GM23338 (cell line): ENCODE measurements around the gene MAFB. TPM values are rescaled to one million over a fixed set of nuclear protein-coding genes. Genes with fewer than 3 reads are reported as not detected.

Experiments
- ATAC-seq: fragments of 200-7000 bp; cut with Tn5 transposase; 3 replicates; pipeline ENCODE4 v1.9.1; 2020
- DNase-seq: peaks from one replicate; pipeline ENCODE4 v3.0.0-alpha.2; 2015; ENCODE audit warnings: low spot score
- H2AFZ ChIP-seq: fragments of 200-600 bp; sonication (generic); 2 replicates; pipeline ENCODE4 v1.8.0; 2016; ENCODE audit warnings: antibody characterized with exemption, mild to moderate bottlenecking, moderate library complexity
- H3F3A ChIP-seq: fragments of 200-600 bp; sonication (generic); replicated peaks from 2 replicates; pipeline ENCODE4 v1.8.0; 2017; ENCODE audit warnings: antibody characterized with exemption, mixed run types, low read depth
- H3K27ac ChIP-seq: fragments of 200-600 bp; sonication (generic); 2 replicates; pipeline ENCODE4 v1.6.1; 2016; ENCODE audit warnings: low read depth
- H3K27me3 ChIP-seq: fragments of 200-600 bp; sonication (generic); 2 replicates; pipeline ENCODE4 v1.8.0; 2016; ENCODE audit warnings: mild to moderate bottlenecking, mixed run types, moderate library complexity; ENCODE audit not compliant: insufficient read depth
- H3K36me3 ChIP-seq: fragments of 200-600 bp; sonication (generic); 2 replicates; pipeline ENCODE4 v1.8.0; 2016; ENCODE audit warnings: mild to moderate bottlenecking; ENCODE audit not compliant: insufficient read depth
- H3K4me1 ChIP-seq: fragments of 200-600 bp; sonication (generic); 2 replicates; pipeline ENCODE4 v1.8.0; 2016; ENCODE audit warnings: mild to moderate bottlenecking, moderate library complexity; ENCODE audit not compliant: insufficient read depth
- H3K4me2 ChIP-seq: fragments of 200-600 bp; sonication (generic); 2 replicates; pipeline ENCODE4 v1.7.1; 2017; ENCODE audit warnings: mixed run types
- H3K4me3 ChIP-seq: fragments of 200-600 bp; sonication (generic); 2 replicates; pipeline ENCODE4 v1.6.1; 2016; ENCODE audit warnings: mixed run types
- H3K79me2 ChIP-seq: fragments of 200-600 bp; sonication (generic); replicated peaks from 2 replicates; pipeline ENCODE4 v1.8.0; 2017; ENCODE audit warnings: mild to moderate bottlenecking; ENCODE audit not compliant: insufficient read depth
- H3K9me2 ChIP-seq: fragments of 200-600 bp; sonication (generic); 2 replicates; pipeline ENCODE4 v1.8.0; 2017; ENCODE audit not compliant: insufficient read depth
- H4K20me1 ChIP-seq: fragments of 200-600 bp; sonication (generic); replicated peaks from 2 replicates; pipeline ENCODE4 v1.8.0; 2017; ENCODE audit warnings: mild to moderate bottlenecking; ENCODE audit not compliant: insufficient read depth
- H3K27ac Mint-ChIP-seq: 2 replicates; pipeline ENCODE4 v1.8.0; 2020; ENCODE audit warnings: inconsistent platforms, mild to moderate bottlenecking, moderate library complexity, mixed read lengths
- H3K27me3 Mint-ChIP-seq: 3 replicates; pipeline ENCODE4 v1.8.0; 2022; ENCODE audit warnings: low read depth, mild to moderate bottlenecking, moderate library complexity, mixed read lengths, inconsistent platforms; ENCODE audit not compliant: insufficient read depth, poor library complexity
- H3K36me3 Mint-ChIP-seq: 3 replicates; pipeline ENCODE4 v1.8.0; 2021; ENCODE audit warnings: low read depth, mild to moderate bottlenecking, inconsistent platforms, moderate library complexity, mixed read lengths
- H3K4me1 Mint-ChIP-seq: 3 replicates; pipeline ENCODE4 v1.8.0; 2020; ENCODE audit warnings: mild to moderate bottlenecking, inconsistent platforms, mixed read lengths
- H3K4me3 Mint-ChIP-seq: 3 replicates; pipeline ENCODE4 v1.8.0; 2021; ENCODE audit warnings: moderate library complexity, mild to moderate bottlenecking, inconsistent platforms, mixed read lengths
- H3K9me3 Mint-ChIP-seq: 3 replicates; pipeline ENCODE4 v1.8.0; 2020; ENCODE audit warnings: moderate library complexity, mild to moderate bottlenecking, inconsistent platforms, mixed read lengths
- EZH2 ChIP-seq: fragments of 200-600 bp; sonication (generic); IDR thresholded peaks from one replicate; pipeline ENCODE4 v1.8.0; 2017; ENCODE audit warnings: antibody characterized with exemption, mild to moderate bottlenecking, low read depth; ENCODE audit not compliant: unreplicated experiment
- EZH2phosphoT487 ChIP-seq: fragments of 200-600 bp; sonication (generic); IDR thresholded peaks from one replicate; pipeline ENCODE4 v1.8.1; 2018; ENCODE audit warnings: antibody characterized with exemption; ENCODE audit not compliant: unreplicated experiment
- JUNB ChIP-seq: IDR thresholded peaks from one replicate; pipeline ENCODE4 v1.6.1; 2016; ENCODE audit warnings: antibody characterized with exemption; ENCODE audit not compliant: unreplicated experiment
- NANOG ChIP-seq: IDR thresholded peaks from 2 replicates; pipeline ENCODE4 v1.6.1; 2016; ENCODE audit warnings: antibody characterized with exemption, borderline replicate concordance
- polyA plus RNA-seq: library from polyadenylated mRNA; unstranded; fragments of >200 nt; fragmentation: Nextera tagmentation; extraction: Ambion mirVana; gene quantifications from 2 replicates; pipeline ENCODE4 v1.2.1, GENCODE V29; 2016
- total RNA-seq: library from RNA; depleted of rRNA; stranded (reverse); fragments of >200 nt; shearing (Covaris generic); gene quantifications from 2 replicates; pipeline ENCODE4 v1.2.3, GENCODE V29; 2014
- TF ChIP-seq, protein P1 (sequence below): fragments of 250-450 bp; sonication (Bioruptor Pico); IDR thresholded peaks from 2 replicates; pipeline ENCODE4 v1.5.0; 2020; ENCODE audit warnings: mild to moderate bottlenecking, moderate library complexity
- TF ChIP-seq, protein P2 (sequence below): IDR thresholded peaks from 2 replicates; pipeline ENCODE4 v1.6.1; 2016; ENCODE audit warnings: antibody characterized with exemption

Gene MAFB
- total and polyA plus RNA-seq, 2 experiments from 2014 or later = 1.6 to 2.3 TPM

- Histone ChIP-seq H2AFZ (no peak overlapping the region), H3K4me2 (no peak overlapping the region), H3K27me3 (no peaks in the 10 kb centered on the region), H3K4me1 (no peaks in the 10 kb centered on the region), H3F3A (no peaks in the 10 kb centered on the region), H3K9me2 (no peaks in the 10 kb centered on the region), H4K20me1 (no peaks in the 10 kb centered on the region), H3K79me2 (no peaks in the 10 kb centered on the region), H3K27ac (no peak overlapping the region), H3K4me3 (no peak overlapping the region), H3K36me3 (no peaks in the 10 kb centered on the region)
- Mint-ChIP-seq H3K4me1 (peaks cover 4% of the 10 kb centered on the region; the same call in 2 of the 3 replicates), H3K27ac (no peak overlapping the region), H3K9me3 (peaks cover 13% of the 10 kb centered on the region), H3K27me3 (peaks cover 1% of the 10 kb centered on the region), H3K36me3 (peaks cover 3% of the 10 kb centered on the region; the same call in 1 of the 3 replicates), H3K4me3 (no peak overlapping the region)
- DNase-seq (no peak), ATAC-seq (no peak)
- TF ChIP-seq JUNB (no peak), NANOG (no peak), EZH2phosphoT487 (no peak), EZH2 (no peak)
- TF ChIP-seq, protein P1, sequence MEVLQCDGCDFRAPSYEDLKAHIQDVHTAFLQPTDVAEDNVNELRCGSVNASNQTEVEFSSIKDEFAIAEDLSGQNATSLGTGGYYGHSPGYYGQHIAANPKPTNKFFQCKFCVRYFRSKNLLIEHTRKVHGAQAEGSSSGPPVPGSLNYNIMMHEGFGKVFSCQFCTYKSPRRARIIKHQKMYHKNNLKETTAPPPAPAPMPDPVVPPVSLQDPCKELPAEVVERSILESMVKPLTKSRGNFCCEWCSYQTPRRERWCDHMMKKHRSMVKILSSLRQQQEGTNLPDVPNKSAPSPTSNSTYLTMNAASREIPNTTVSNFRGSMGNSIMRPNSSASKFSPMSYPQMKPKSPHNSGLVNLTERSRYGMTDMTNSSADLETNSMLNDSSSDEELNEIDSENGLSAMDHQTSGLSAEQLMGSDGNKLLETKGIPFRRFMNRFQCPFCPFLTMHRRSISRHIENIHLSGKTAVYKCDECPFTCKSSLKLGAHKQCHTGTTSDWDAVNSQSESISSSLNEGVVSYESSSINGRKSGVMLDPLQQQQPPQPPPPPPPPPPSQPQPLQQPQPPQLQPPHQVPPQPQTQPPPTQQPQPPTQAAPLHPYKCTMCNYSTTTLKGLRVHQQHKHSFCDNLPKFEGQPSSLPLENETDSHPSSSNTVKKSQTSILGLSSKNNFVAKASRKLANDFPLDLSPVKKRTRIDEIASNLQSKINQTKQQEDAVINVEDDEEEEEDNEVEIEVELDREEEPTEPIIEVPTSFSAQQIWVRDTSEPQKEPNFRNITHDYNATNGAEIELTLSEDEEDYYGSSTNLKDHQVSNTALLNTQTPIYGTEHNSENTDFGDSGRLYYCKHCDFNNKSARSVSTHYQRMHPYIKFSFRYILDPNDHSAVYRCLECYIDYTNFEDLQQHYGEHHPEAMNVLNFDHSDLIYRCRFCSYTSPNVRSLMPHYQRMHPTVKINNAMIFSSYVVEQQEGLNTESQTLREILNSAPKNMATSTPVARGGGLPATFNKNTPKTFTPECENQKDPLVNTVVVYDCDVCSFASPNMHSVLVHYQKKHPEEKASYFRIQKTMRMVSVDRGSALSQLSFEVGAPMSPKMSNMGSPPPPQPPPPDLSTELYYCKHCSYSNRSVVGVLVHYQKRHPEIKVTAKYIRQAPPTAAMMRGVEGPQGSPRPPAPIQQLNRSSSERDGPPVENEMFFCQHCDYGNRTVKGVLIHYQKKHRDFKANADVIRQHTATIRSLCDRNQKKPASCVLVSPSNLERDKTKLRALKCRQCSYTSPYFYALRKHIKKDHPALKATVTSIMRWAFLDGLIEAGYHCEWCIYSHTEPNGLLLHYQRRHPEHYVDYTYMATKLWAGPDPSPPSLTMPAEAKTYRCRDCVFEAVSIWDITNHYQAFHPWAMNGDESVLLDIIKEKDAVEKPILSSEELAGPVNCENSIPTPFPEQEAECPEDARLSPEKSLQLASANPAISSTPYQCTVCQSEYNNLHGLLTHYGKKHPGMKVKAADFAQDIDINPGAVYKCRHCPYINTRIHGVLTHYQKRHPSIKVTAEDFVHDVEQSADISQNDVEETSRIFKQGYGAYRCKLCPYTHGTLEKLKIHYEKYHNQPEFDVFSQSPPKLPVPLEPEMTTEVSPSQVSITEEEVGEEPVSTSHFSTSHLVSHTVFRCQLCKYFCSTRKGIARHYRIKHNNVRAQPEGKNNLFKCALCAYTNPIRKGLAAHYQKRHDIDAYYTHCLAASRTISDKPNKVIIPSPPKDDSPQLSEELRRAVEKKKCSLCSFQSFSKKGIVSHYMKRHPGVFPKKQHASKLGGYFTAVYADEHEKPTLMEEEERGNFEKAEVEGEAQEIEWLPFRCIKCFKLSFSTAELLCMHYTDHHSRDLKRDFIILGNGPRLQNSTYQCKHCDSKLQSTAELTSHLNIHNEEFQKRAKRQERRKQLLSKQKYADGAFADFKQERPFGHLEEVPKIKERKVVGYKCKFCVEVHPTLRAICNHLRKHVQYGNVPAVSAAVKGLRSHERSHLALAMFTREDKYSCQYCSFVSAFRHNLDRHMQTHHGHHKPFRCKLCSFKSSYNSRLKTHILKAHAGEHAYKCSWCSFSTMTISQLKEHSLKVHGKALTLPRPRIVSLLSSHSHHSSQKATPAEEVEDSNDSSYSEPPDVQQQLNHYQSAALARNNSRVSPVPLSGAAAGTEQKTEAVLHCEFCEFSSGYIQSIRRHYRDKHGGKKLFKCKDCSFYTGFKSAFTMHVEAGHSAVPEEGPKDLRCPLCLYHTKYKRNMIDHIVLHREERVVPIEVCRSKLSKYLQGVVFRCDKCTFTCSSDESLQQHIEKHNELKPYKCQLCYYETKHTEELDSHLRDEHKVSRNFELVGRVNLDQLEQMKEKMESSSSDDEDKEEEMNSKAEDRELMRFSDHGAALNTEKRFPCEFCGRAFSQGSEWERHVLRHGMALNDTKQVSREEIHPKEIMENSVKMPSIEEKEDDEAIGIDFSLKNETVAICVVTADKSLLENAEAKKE = no peak
- TF ChIP-seq, protein P2, sequence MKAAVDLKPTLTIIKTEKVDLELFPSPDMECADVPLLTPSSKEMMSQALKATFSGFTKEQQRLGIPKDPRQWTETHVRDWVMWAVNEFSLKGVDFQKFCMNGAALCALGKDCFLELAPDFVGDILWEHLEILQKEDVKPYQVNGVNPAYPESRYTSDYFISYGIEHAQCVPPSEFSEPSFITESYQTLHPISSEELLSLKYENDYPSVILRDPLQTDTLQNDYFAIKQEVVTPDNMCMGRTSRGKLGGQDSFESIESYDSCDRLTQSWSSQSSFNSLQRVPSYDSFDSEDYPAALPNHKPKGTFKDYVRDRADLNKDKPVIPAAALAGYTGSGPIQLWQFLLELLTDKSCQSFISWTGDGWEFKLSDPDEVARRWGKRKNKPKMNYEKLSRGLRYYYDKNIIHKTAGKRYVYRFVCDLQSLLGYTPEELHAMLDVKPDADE = no peak
These were observed 15.8 kb upstream of the MAFB start for GRCh38 chr20:40704828-40705227.
